Esophagus muscularis mucosa (tissue), 4 donors: ENCODE measurements around the gene INPP5A. TPM values are rescaled to one million over a fixed set of nuclear protein-coding genes. Genes with fewer than 3 reads are reported as not detected.

ENCODE experiments used
- DNase-seq: peaks from one replicate; pipeline ENCODE4 v3.0.0-alpha.2; 2017; ENCODE audit errors: extremely low spot score
- H3K27ac ChIP-seq, 4 donors: fragments of 200-600 bp; sonication (generic); replicated peaks in 1 of 4; 1 replicate in 3 of 4; 2 replicates in 1 of 4; pipeline ENCODE4 v1.5.1; 2016 to 2019; ENCODE audit warnings: mild to moderate bottlenecking in 1 of 4
- H3K27me3 ChIP-seq, 4 donors: fragments of 200-600 bp; sonication (generic); one replicate each; pipeline versions ENCODE4 v1.5.1 to v1.6.0; 2016 to 2019
- H3K36me3 ChIP-seq, 4 donors: fragments of 200-600 bp; sonication (generic); one replicate each; pipeline ENCODE4 v1.5.1; 2016 to 2019
- H3K4me1 ChIP-seq, 4 donors: fragments of 200-600 bp; sonication (generic); one replicate each; pipeline ENCODE4 v1.5.1; 2016 to 2019
- H3K4me3 ChIP-seq, 4 donors: fragments of 200-600 bp; sonication (generic); 1 replicate in 2 of 4; 2 replicates in 2 of 4; pipeline ENCODE4 v1.5.1; 2016 to 2019; ENCODE audit warnings: mild to moderate bottlenecking in 4 of 4, moderate library complexity in 1 of 4
- H3K9me3 ChIP-seq, 4 donors: fragments of 200-600 bp; sonication (generic); 1 replicate in 3 of 4; 2 replicates in 1 of 4; pipeline ENCODE4 v1.5.1; 2016 to 2019
- CTCF ChIP-seq, 3 experiments: fragments of 200-600 bp in 2 of 3; fragments of 450-650 bp in 1 of 3; sonication (generic) in 2 of 3; IDR thresholded peaks; one replicate each; pipeline ENCODE4 v1.5.1; 2017 to 2019; ENCODE audit warnings: antibody characterized with exemption in 3 of 3, mild to moderate bottlenecking in 2 of 3, moderate library complexity in 1 of 3
- EP300 ChIP-seq: sonication (generic); formaldehyde crosslinking; IDR thresholded peaks from one replicate; pipeline ENCODE4 v1.6.1; 2017; ENCODE audit warnings: antibody characterized with exemption
- POLR2A ChIP-seq: fragments of 450-650 bp; IDR thresholded peaks from one replicate; pipeline ENCODE4 v1.6.1; 2017; ENCODE audit warnings: antibody characterized with exemption, moderate library complexity, mild to moderate bottlenecking, low read depth
- POLR2AphosphoS5 ChIP-seq, 2 donors: sonication (generic); formaldehyde crosslinking; IDR thresholded peaks; one replicate each; pipeline ENCODE4 v1.6.1; 2017; ENCODE audit warnings: antibody characterized with exemption in 2 of 2
- WGBS: methylation state at CpG from one replicate; pipeline ENCODE4 v1.1.5; 2018; 5-methylcytosine and 5-hydroxymethylcytosine counted together
- intact Hi-C: fragments of 100-400 bp; cut with DNase I; formaldehyde crosslinking; loops from one replicate; pipeline ENCODE4 v1.15.1; 2023
- total RNA-seq, 4 donors: library from RNA; depleted of rRNA; stranded (reverse); fragments of >200 nt; gene quantifications; one replicate each; pipeline versions ENCODE4 v1.1.0 to v1.2.1, GENCODE V29; 2016

Gene INPP5A
- total RNA-seq, 4 donors from 2014 or later = 234 to 301 (median 245) TPM

- WGBS = 94% methylated on average over 22 of the region's 36 CpGs
- no peak for DNase-seq
- H3K4me1 ChIP-seq = no peaks in the 10 kb centered on the region
Measured at GRCh38 chr10:132826524-132827422, 289.2 kb downstream of the INPP5A start.

GRCh38 chr10:132827423-132827789 is 289.8 kb downstream of the INPP5A start:
- Histone ChIP-seq H3K27ac (no peak overlapping the region), H3K4me3 (no peak overlapping the region), H3K9me3 (no peaks in the 10 kb centered on the region), H3K27me3 (peaks cover 0 to 16% (median 0%) of the 10 kb centered on the region in 4 donors), H3K4me1 (no peaks in the 10 kb centered on the region), H3K36me3 (no peaks in the 10 kb centered on the region)
- DNase-seq = no peak
- 89% methylated on average over 13 of the region's 13 CpGs for WGBS
- TF ChIP-seq POLR2AphosphoS5 (IDR thresholded peaks at IDR 0.05) (no peak), CTCF (IDR thresholded peaks at IDR 0.05) (no peak), POLR2A (no peak), EP300 (no peak)
- intact Hi-C loops = no loop called here

More at GRCh38 chr10:132826524-132827422, 289.2 kb downstream of the INPP5A start:
- Histone ChIP-seq H3K27ac (no peak overlapping the region), H3K9me3 (no peaks in the 10 kb centered on the region), H3K27me3 (peaks cover 0 to 11% (median 0%) of the 10 kb centered on the region in 4 donors), H3K36me3 (no peaks in the 10 kb centered on the region), H3K4me3 (no peak overlapping the region)
- intact Hi-C loops = no loop called here
- TF ChIP-seq POLR2A (no peak), EP300 (no peak), POLR2AphosphoS5 (IDR thresholded peaks at IDR 0.05) (no peak)

GRCh38 chr10:132827861-132828539 is 290.4 kb downstream of the INPP5A start:
- intact Hi-C loops = no loop called here
- WGBS = 92% methylated on average over 29 of the region's 29 CpGs

GRCh38 chr10:132828681-132829080 is 291.1 kb downstream of the INPP5A start:
- Histone ChIP-seq H3K27me3 (peaks cover 0 to 28% (median under 1%) of the 10 kb centered on the region in 4 donors), H3K4me3 (no peak overlapping the region), H3K36me3 (no peaks in the 10 kb centered on the region), H3K27ac (no peak overlapping the region), H3K9me3 (no peaks in the 10 kb centered on the region), H3K4me1 (no peaks in the 10 kb centered on the region)
- no peak for TF ChIP-seq POLR2AphosphoS5 (IDR thresholded peaks at IDR 0.05)
- TF ChIP-seq POLR2A = no peak
- TF ChIP-seq EP300 = no peak
- WGBS = 96% methylated on average over 20 of the region's 20 CpGs
- intact Hi-C loops = no loop called here
- no peak for DNase-seq

More at GRCh38 chr10:132827861-132828539, 290.4 kb downstream of the INPP5A start:
- Histone ChIP-seq H3K36me3 (no peaks in the 10 kb centered on the region), H3K4me1 (no peaks in the 10 kb centered on the region), H3K27me3 (peaks cover 0 to 22% (median 0%) of the 10 kb centered on the region in 4 donors), H3K4me3 (no peak overlapping the region), H3K9me3 (no peaks in the 10 kb centered on the region), H3K27ac (no peak overlapping the region)
- DNase-seq = no peak
- TF ChIP-seq CTCF (IDR thresholded peaks at IDR 0.05) = no peak
- no peak for TF ChIP-seq EP300
- no peak for TF ChIP-seq POLR2AphosphoS5 (IDR thresholded peaks at IDR 0.05)
- no peak for TF ChIP-seq POLR2A

- Histone ChIP-seq H3K36me3 (no peaks in the 10 kb centered on the region), H3K9me3 (no peaks in the 10 kb centered on the region), H3K4me3 (no peak overlapping the region), H3K27me3 (peaks cover 0 to 36% (median 5%) of the 10 kb centered on the region in 4 donors), H3K27ac (no peak overlapping the region), H3K4me1 (no peaks in the 10 kb centered on the region)
- WGBS = 49% methylated on average over 8 of the region's 8 CpGs
- TF ChIP-seq EP300 (no peak), POLR2A (no peak), CTCF (IDR thresholded peaks at IDR 0.05) (no peak), POLR2AphosphoS5 (IDR thresholded peaks at IDR 0.05) (no peak)
- no peak for DNase-seq
- intact Hi-C loops = no loop called here
Measured at GRCh38 chr10:132829403-132829802, 291.8 kb downstream of the INPP5A start.
